GDM1 (cell line): ENCODE results near the gene COL20A1.

Experiments used
- DNase-seq: peaks from one replicate; lab custom pipeline; 2025; lab: John Stamatoyannopoulos, UW

Gene COL20A1

GRCh38 chr20:63320041-63320511 lies 27.1 kb downstream of the COL20A1 start:
- DNase-seq, result no peak

- DNase-seq, result no peak
Observed at GRCh38 chr20:63320616-63321147, 27.7 kb downstream of the COL20A1 start.

- no peak for DNase-seq
Observed at GRCh38 chr20:63321148-63321831, 28.3 kb downstream of the COL20A1 start.

- no peak for DNase-seq
Observed at GRCh38 chr20:63322146-63322932, 29.4 kb downstream of the COL20A1 start.

- DNase-seq, result no peak
Observed at GRCh38 chr20:63322933-63323273, 29.9 kb downstream of the COL20A1 start.

- no peak for DNase-seq
Observed at GRCh38 chr20:63323357-63323981, 30.5 kb downstream of the COL20A1 start.

- DNase-seq, result no peak
Observed at GRCh38 chr20:63325021-63325471, 32.1 kb downstream of the COL20A1 start.

GRCh38 chr20:63325554-63326313 lies 32.7 kb downstream of the COL20A1 start:
- no peak for DNase-seq

- no peak for DNase-seq
Observed at GRCh38 chr20:63326314-63327230, 33.6 kb downstream of the COL20A1 start.

- no peak for DNase-seq
Observed at GRCh38 chr20:63327231-63327745, 34.3 kb downstream of the COL20A1 start.

- DNase-seq, result no peak
Observed at GRCh38 chr20:63328026-63328700, 35.2 kb downstream of the COL20A1 start.

GRCh38 chr20:63328718-63329275 lies 35.8 kb downstream of the COL20A1 start:
- no peak for DNase-seq

GRCh38 chr20:63329331-63330083 lies 36.5 kb downstream of the COL20A1 start:
- DNase-seq, result no peak

GRCh38 chr20:63330084-63330760 lies 37.2 kb downstream of the COL20A1 start:
- DNase-seq, result no peak

- no peak for DNase-seq
Observed at GRCh38 chr20:63330940-63331339, 38.0 kb downstream of the COL20A1 start.

- DNase-seq, result no peak
Observed at GRCh38 chr20:63331741-63332400, 38.9 kb downstream of the COL20A1 start.

- DNase-seq, result no peak
Observed at GRCh38 chr20:63332488-63333240, 39.7 kb downstream of the COL20A1 start.
